Hypothalamus (tissue), 51 donors: ENCODE data around the gene DHH.

ENCODE experiments used
- DNase-seq, 51 donors: peaks; one replicate each; lab custom pipeline; 2025; lab: John Stamatoyannopoulos, UW

The DHH gene

GRCh38 chr12:49109641-49110463 lies 15.3 kb upstream of the DHH start:
- peak in 10 of 51 donors; percentile 23 to 63 (median 38) for DNase-seq

- peak in 5 of 51 donors; percentile 9 to 46 (median 17) for DNase-seq
Measured at GRCh38 chr12:49108958-49109404, 14.4 kb upstream of the DHH start.

DNA sequence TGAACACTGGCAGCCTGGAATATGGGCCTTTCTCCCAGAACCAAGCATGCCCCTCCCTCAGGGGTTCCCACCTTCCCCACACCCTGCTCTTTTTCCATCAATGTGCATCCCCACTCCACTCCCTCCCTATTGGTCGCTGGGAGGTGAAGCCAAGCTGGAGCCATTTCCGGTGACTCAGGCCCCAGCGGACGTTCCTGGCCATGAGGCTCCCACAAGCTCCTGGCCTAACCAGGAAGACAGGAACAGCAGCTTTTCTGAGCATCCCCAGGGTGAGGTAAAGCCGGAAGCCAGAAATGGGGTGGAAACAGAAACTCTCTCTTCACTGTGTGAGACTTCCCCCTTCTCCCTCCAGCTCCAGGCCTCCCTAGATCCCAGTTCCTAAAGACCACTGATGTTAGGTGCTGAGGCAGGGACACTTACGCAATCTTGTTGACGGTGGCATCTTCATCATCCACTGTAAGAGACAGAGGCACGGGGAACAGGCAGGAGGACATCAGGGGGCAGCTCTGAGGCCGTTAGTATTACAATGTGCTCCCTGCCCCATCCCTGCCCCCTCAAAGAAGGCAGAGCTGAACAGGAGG lies 11.0 kb upstream of the DHH start:
- no peak for DNase-seq

DNA sequence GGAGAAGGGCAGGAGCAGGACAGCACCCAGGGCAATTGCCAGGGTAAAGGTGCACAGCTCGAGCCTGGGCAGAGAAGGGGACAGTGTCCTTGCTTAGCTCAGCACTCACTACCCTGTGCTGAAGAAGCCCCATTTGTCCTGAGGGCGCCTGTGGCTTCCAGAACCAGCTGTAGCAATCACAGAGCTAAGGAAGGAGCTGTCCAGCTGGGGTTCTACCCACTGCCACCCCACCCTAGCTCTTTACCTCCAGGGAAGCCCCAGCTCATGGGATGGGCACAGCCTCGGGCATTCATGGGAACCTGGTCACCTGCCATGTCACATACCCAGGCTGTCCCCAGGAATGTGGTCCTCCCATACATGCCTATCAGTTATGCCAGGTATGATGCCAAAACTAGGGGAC lies 10.2 kb upstream of the DHH start:
- DNase-seq: no peak

- no peak for DNase-seq
Measured at GRCh38 chr12:49100380-49100779, 5.8 kb upstream of the DHH start.

DNA sequence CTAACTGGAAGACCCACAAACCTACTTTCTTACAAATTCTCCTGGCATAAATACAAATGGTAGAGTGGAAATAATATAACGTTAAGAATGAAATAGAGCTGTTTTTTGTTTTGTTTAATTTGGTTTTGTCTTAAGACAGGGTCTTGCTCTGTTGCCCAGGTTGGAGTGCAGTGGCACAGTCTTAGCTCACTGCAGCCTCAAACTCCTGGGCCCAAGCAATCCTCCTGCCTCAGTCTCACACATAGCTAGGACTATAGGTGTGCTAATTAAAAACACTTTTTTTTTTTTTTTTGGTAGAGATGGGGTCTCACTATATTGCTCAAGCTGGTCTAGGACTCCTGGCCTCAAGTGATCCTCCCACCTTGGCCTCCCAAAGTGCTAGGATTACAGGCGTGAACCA lies 4.1 kb upstream of the DHH start:
- DNase-seq: no peak

DNA sequence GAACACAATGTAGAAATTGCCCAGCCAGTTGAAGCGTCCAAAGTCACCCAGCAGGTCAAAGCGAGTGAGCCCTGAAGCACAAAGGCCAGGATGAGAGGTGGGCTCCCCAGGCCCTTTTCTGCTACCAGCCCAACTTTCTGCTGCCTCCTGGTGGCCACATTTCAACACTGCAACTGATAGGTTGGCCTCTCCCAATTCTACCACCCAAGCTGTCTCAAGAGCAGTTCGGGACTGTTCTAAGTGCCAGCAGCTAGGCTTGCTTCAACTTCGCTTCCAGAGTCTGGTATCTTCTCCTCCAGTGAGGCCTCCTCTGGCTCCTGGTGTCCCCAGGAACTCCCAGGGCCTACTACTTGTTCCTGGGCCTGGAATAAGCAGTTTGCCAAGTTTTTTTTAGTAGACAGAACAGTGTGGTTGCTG lies 3.4 kb upstream of the DHH start:
- peak in 24 of 51 donors; percentile 7 to 68 (median 26) for DNase-seq

- DNase-seq: no peak
Measured at GRCh38 chr12:49097381-49097780, 2.8 kb upstream of the DHH start.

DNA sequence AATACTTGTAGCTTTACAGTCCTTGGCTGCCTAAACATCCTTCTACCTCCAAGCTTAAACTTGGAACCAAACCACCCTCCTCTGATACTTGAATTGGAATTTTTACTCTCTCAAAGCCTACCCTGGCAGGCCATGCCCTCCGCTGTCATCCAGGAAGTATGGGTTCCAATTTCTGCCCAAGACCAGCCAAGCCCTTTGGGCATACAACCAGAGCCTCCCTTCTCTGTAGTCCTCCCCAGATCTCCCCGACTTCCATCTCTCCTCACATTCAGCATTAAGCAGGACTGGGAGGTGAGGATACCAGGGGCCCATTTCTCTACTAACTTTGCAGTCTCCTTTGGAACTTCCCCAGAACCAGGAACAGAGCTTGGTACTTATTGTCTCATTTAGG lies 369 bp upstream of the DHH start:
- DNase-seq: no peak

- no peak for DNase-seq
Measured at GRCh38 chr12:49093792-49094159, 825 bp downstream of the DHH start.

DNA sequence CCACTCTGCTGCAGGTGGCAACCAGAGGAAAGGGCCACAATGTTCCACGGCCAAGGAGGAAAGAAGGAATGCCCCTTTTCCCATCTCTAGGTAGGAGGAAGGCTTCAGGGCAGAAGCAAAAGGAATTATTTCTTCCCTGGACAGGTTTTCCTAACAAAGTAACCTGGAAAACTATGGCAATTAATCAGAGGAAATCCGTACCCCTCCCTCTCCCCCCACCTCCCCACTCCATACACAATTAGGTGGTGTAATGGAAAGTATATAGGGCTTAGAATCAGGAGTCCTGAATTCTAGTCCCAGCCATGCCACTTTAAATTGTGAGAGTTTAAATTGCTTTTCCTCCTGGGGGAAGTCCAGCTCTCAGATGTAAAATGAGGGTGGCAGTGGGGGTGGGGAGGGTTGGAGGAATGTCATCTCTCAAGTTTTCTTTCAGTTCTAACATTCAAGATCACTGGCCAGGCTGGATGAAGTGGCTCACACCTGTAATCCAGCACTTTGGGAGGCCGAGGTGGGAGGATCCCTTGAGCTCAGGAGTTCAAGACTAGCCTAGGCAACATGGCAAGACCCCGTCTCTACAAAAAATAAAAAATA lies 1.7 kb downstream of the DHH start:
- DNase-seq: no peak

- peak in 19 of 51 donors; percentile 10 to 71 (median 37) for DNase-seq
Measured at GRCh38 chr12:49092086-49092815, 2.4 kb downstream of the DHH start.

DNA sequence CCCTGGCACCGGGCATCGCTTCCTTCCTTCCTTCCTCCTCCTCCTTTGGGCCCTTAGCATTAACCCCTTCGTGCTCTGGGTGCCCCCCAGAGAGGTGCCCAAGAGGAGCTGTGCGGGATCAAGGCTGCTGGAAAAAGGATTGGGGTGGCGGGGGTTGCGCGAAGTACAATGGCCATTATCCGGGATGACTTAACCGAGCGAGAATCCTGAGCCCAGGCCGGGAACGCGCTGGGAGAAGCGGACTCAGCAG lies 2.8 kb downstream of the DHH start:
- peak in 1 of 51 donors; percentile 47 for DNase-seq

DNA sequence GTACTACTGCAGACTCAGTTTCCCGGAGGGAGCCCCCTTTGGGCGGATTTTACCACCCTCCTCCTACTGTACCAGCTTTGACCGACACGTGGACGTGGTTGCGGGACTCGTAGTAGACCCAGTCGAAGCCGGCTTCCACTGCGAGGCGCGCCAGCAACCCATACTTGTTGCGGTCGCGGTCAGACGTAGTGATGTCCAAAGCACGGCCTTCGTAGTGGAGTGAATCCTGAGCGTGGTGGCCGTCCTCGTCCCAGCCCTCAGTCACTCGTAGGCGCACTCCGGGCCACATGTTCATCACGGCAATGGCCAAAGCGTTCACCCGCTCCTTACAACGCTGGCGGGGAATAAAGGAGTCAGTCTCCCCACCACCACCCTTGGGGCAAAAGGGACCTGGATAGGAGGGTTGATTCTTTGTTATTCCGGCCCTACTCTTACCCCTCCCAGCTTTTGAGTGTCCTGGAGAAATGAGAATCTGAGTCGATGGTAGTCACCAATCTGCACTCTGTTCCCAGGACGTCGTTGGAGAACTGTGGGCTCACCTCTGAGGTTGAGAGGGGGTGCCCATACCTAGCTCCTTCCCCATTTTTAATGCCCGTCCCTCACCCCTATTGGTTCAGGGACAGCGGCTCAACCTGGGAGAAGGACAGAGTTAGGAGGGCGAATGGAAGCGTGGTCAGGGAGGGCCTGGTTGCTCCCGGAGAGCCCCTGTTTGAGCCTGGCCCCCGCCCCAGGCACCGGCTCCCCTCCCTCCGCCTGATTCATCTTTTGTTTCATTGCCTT lies 3.4 kb downstream of the DHH start:
- DNase-seq: no peak

DNA sequence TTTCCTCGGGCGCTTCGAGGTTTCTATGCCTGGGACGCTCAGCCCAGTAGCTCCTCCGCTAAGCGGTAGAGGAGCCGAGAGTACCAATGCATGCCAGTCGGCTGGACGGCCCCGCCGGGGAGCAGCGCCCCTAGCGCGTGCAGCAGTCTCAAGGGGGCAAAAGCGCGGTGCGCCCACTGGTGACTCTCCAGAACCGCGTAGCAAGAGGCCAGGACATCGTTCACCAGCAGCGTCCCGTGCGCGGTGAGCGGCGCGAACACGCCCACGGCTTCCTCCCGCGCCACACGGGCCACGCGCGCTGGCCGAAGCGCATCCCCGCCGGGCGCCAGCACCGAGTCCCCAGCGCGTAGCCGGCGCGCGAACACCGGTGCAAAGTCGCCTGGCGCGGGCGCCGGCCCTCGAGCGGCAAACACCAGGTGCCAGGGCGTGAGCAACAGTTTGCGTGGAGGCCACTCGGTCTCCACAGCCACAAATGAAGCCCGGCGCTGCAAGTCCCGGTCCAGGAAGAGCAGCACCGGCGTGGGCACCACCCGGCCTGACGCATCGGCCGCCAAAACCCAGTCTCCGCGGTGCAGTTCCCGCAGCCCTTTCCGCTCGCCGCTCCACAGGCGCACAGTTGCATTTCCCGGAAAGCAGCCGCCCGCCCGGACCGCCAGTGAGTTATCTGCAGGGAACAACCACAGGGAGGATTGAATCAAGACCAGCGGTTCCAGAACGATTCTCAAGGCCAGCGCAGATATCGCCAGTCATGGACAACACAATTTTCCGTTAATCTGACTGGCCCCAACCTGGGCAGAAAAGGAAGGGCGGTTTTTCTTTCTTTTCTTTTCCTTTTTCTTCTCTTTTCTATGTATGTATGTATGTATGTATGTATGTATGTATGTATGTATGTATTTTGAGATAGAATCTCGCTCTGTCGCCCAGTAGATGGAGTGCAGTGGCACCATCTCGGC lies 4.5 kb downstream of the DHH start:
- peak in 13 of 51 donors; percentile 11 to 37 (median 23) for DNase-seq

DNA sequence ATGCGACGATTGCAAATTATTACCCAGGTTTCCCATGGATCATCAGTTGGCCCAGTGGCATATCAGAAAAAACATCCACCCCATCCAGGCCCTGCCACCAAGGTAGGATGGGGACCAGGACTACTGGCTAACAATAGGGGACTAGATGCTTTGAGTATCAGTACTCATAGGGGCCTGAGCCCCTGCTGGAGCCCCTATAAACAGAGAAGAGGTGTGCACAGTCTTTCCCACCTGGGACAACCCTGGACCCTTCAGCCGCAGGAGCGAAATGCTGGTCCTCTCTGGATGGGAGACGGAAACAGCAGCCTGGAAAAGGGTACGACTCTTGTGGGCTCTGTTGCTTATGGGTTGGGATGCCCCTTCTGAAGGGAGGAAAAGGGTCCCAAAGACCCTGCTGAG lies 5.7 kb downstream of the DHH start:
- no peak for DNase-seq

GRCh38 chr12:49088150-49088931 lies 6.3 kb downstream of the DHH start:
- peak in 47 of 51 donors; percentile 16 to 90 (median 62) for DNase-seq

- DNase-seq: no peak
Measured at GRCh38 chr12:49086116-49086515, 8.5 kb downstream of the DHH start.

DNA sequence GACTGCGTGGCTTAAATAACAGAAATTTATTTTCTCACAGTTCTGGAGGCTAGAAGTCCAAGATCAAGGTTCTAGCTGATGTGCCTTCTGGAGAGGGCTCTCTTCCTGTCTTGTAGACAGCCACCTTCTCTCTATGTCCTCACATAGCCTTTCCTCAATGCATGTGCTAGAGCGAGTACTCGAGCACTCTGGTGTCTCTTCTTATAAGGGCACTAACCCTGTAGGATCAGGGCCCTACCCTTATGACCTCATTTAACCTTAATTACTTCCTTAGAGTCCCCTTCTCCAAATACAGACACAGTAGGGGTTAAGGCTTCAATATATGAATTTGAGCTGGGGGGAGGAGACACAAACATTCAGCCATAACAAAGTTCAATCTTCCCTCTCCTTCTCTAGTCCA lies 10.2 kb downstream of the DHH start:
- no peak for DNase-seq
